Measurements from ENCODE around the gene SASH3. TPM values are rescaled to one million over a fixed set of nuclear protein-coding genes. Genes with fewer than 3 reads are reported as not detected.

SASH3 gene
- polyA plus RNA-seq, 1 experiment, result not detected

- ChIA-PET POLR2A (no interaction called here), CTCF (interaction anchor here (0.9 kb wide), 1 partner anchor 10 kb away, joined by 3 read pairs; no protein-coding TSS in a partner anchor)
- H3K27me3 ChIP-seq (ENCODE audit: control insufficient read depth, insufficient read depth, low read length), result no peaks in the 10 kb centered on the region
- no peak for DNase-seq (ENCODE audit: low read depth)
- H3K4me3 ChIP-seq (ENCODE audit: low read depth, low read length), result no peak overlapping the region
- peaks cover 3% of the 10 kb centered on the region; the same call in 1 of the 2 replicates for H3K36me3 ChIP-seq (ENCODE audit: control insufficient read depth, insufficient read depth, low read length)
- TF ChIP-seq, protein P1, sequence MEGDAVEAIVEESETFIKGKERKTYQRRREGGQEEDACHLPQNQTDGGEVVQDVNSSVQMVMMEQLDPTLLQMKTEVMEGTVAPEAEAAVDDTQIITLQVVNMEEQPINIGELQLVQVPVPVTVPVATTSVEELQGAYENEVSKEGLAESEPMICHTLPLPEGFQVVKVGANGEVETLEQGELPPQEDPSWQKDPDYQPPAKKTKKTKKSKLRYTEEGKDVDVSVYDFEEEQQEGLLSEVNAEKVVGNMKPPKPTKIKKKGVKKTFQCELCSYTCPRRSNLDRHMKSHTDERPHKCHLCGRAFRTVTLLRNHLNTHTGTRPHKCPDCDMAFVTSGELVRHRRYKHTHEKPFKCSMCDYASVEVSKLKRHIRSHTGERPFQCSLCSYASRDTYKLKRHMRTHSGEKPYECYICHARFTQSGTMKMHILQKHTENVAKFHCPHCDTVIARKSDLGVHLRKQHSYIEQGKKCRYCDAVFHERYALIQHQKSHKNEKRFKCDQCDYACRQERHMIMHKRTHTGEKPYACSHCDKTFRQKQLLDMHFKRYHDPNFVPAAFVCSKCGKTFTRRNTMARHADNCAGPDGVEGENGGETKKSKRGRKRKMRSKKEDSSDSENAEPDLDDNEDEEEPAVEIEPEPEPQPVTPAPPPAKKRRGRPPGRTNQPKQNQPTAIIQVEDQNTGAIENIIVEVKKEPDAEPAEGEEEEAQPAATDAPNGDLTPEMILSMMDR (IDR thresholded peaks at IDR 0.05; ENCODE audit: insufficient read depth, low read depth, low read length), result no peak
Measured at GRCh38 chrX:129800186-129800585, 20.4 kb downstream of the SASH3 start.

GRCh38 chrX:129802863-129803262 lies 23.1 kb downstream of the SASH3 start:
- Histone ChIP-seq H3K4me3 (ENCODE audit: low read depth, low read length) (no peak overlapping the region), H3K36me3 (ENCODE audit: control insufficient read depth, insufficient read depth, low read length) (peaks cover 7% of the 10 kb centered on the region), H3K27me3 (ENCODE audit: control insufficient read depth, insufficient read depth, low read length) (no peaks in the 10 kb centered on the region)
- DNase-seq (ENCODE audit: low read depth), result no peak
- TF ChIP-seq, protein P1 (IDR thresholded peaks at IDR 0.05; ENCODE audit: insufficient read depth, low read depth, low read length), result no peak
- ChIA-PET CTCF (no interaction called here), POLR2A (no interaction called here)

- POLR2A ChIA-PET, result no interaction called here
- H3K4me3 ChIP-seq (ENCODE audit: low read depth, low read length), result no peak overlapping the region
- peaks cover 7% of the 10 kb centered on the region for H3K36me3 ChIP-seq (ENCODE audit: control insufficient read depth, insufficient read depth, low read length)
- CTCF ChIA-PET, result no interaction called here
- DNase-seq (ENCODE audit: low read depth), result no peak
- H3K27me3 ChIP-seq (ENCODE audit: control insufficient read depth, insufficient read depth, low read length), result no peaks in the 10 kb centered on the region
- TF ChIP-seq, protein P1 (IDR thresholded peaks at IDR 0.05; ENCODE audit: insufficient read depth, low read depth, low read length), result no peak
Measured at GRCh38 chrX:129804806-129805205, 25.1 kb downstream of the SASH3 start.

DNA sequence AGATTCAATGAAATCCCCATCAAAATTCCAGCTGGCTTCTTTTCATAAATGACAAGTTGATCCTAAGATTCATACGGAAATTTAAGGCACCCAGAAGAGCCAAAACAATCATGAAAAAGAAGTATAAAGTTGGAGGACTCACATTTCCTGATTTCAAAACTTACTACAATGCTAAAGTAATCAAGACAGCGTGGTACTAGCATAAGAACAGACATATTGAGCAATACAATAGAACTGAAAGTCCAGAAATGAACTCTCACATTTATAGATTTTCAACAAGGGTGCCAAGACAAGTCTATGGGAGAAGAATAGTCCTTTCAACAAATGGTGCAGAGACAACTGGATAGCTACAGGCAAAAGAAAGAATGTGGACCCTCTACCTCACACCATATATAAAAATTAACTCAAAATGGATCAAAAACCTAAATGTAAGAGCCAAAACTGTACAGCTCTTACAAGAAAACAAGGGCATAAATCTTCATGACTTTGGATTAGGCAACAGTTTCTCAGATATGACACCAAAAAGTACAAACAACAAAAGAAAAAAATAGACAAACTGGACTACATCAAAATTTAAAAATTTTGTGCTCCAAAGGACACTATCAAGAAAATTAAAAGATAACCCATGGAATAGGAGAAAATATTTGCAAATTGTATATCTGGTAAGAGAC lies 28.5 kb downstream of the SASH3 start:
- no peak overlapping the region for H3K4me3 ChIP-seq (ENCODE audit: low read depth, low read length)
- ChIA-PET POLR2A (no interaction called here), CTCF (no interaction called here)
- H3K27me3 ChIP-seq (ENCODE audit: control insufficient read depth, insufficient read depth, low read length), result no peaks in the 10 kb centered on the region
- DNase-seq (ENCODE audit: low read depth), result no peak
- TF ChIP-seq, protein P1 (IDR thresholded peaks at IDR 0.05; ENCODE audit: insufficient read depth, low read depth, low read length), result no peak
- H3K36me3 ChIP-seq (ENCODE audit: control insufficient read depth, insufficient read depth, low read length), result peaks cover 9% of the 10 kb centered on the region

DNA sequence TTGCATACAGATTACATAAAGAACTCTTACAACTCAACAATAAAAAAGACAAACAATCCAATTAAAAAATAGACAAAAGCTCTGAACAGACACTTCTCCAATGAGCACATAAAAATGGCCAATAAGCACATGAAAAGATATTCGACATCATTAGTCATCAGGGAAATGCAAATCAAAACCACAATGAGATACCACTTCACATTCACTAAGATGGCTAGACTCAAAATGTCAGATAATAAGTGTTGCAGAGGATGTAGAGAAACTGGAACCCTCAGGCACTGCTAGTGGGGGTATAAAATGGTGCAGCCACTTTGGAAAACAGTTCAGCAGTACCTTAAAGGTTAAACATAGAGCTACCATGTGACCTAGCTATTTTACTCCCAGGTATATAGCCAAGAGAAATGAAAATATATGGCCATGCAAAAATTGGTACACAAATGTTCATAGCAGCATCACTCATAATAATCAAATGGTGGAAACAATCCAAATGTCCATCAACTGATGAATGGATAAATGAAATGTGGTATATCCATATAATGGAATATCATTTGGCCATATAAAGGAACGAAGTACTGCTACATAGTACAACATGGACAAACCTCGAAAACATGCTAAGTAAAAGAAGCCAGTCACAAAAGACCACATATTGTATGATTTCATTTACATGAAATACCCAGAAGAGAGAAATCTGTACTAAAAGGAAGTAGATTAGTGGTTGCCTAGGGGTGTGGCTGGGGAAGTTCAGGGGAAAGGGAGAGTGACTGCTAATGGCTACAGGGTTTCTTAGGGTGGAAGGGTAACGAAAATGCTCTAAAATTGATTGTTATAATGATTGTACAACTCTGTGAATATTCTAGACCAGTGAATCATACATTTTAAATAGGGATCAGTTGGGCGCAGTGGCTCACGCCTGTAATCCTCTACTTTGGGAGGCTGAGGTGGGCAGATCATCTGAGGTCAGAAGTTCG lies 29.4 kb downstream of the SASH3 start:
- Histone ChIP-seq H3K4me3 (ENCODE audit: low read depth, low read length) (no peak overlapping the region), H3K36me3 (ENCODE audit: control insufficient read depth, insufficient read depth, low read length) (peaks cover 11% of the 10 kb centered on the region), H3K27me3 (ENCODE audit: control insufficient read depth, insufficient read depth, low read length) (no peaks in the 10 kb centered on the region)
- TF ChIP-seq, protein P1 (IDR thresholded peaks at IDR 0.05; ENCODE audit: insufficient read depth, low read depth, low read length), result no peak
- no peak for DNase-seq (ENCODE audit: low read depth)
- POLR2A ChIA-PET, result no interaction called here
- CTCF ChIA-PET, result no interaction called here

All from BJ (cell line).